Fibroblast of lung (primary cell): Measurements from ENCODE around the gene LHFPL6. TPM values are rescaled to one million over a fixed set of nuclear protein-coding genes. Genes with fewer than 3 reads are reported as not detected.

Experiments used
- DNase-seq, 2 donors: peaks; one replicate each; pipeline versions ENCODE4 v3.0.0 to v3.0.0-alpha.2; 2010; ENCODE audit warnings: low read depth in 2 of 2
- H2AFZ ChIP-seq: 2 replicates; pipeline ENCODE4 v1.5.1; 2012; ENCODE audit warnings: low read length, control low read depth, inconsistent platforms
- H3K27ac ChIP-seq: 2 replicates; pipeline ENCODE4 v1.5.1; 2011; ENCODE audit warnings: low read length, control low read depth; ENCODE audit not compliant: insufficient read depth
- H3K27me3 ChIP-seq: 2 replicates; pipeline ENCODE4 v1.5.1; 2011; ENCODE audit warnings: mild to moderate bottlenecking, low read length; ENCODE audit not compliant: control insufficient read depth, insufficient read depth
- H3K36me3 ChIP-seq: 2 replicates; pipeline ENCODE4 v1.5.1; 2011; ENCODE audit warnings: low read length; ENCODE audit not compliant: control insufficient read depth, insufficient read depth
- H3K4me1 ChIP-seq: 2 replicates; pipeline ENCODE4 v1.5.1; 2011; ENCODE audit warnings: low read length; ENCODE audit not compliant: control insufficient read depth, insufficient read depth; ENCODE audit errors: extremely low read depth
- H3K4me2 ChIP-seq: 2 replicates; pipeline ENCODE4 v1.5.1; 2011; ENCODE audit warnings: low read length, control low read depth; ENCODE audit not compliant: insufficient read depth; ENCODE audit errors: extremely low read depth
- H3K4me3 ChIP-seq, 4 experiments: fragments of 200-600 bp in 1 of 4; sonication (generic) in 1 of 4; replicated peaks in 1 of 4; 2 replicates each; pipeline ENCODE4 v1.5.1; 2011 to 2016; ENCODE audit warnings: low read length in 4 of 4, low read depth in 3 of 4, mild to moderate bottlenecking in 3 of 4, control low read depth in 2 of 4, inconsistent platforms in 1 of 4, mixed read lengths in 1 of 4; ENCODE audit not compliant: insufficient read depth in 1 of 4; ENCODE audit errors: control extremely low read depth in 1 of 4
- H3K79me2 ChIP-seq: 2 replicates; pipeline ENCODE4 v1.5.1; 2012; ENCODE audit warnings: mild to moderate bottlenecking, low read length, inconsistent platforms; ENCODE audit not compliant: control insufficient read depth, insufficient read depth
- H3K9ac ChIP-seq: 2 replicates; pipeline ENCODE4 v1.5.1; 2011; ENCODE audit warnings: mild to moderate bottlenecking, low read length, control low read depth; ENCODE audit not compliant: insufficient read depth
- H3K9me3 ChIP-seq: 2 replicates; pipeline ENCODE4 v1.5.1; 2012; ENCODE audit warnings: low read depth, low read length; ENCODE audit not compliant: control insufficient read depth, insufficient read depth
- H4K20me1 ChIP-seq: 2 replicates; pipeline ENCODE4 v1.5.1; 2011; ENCODE audit warnings: low read length; ENCODE audit not compliant: control insufficient read depth, insufficient read depth; ENCODE audit errors: extremely low read depth
- CTCF ChIP-seq, 2 donors: IDR thresholded peaks in 1 of 2; conservative IDR thresholded peaks in 1 of 2; 1 replicate in 1 of 2; 2 replicates in 1 of 2; pipeline ENCODE4 v1.5.1; 2011 to 2012; ENCODE audit warnings: low read length in 2 of 2, control low read depth in 1 of 2, inconsistent platforms in 1 of 2, low read depth in 1 of 2, mild to moderate bottlenecking in 1 of 2
- EZH2 ChIP-seq: IDR thresholded peaks from 2 replicates; pipeline ENCODE4 v1.5.1; 2012; ENCODE audit warnings: low read length, control low read depth, mild to moderate bottlenecking; ENCODE audit errors: missing control alignments
- polyA plus RNA-seq, 2 donors: library from polyadenylated mRNA; depleted of rRNA in 1 of 2; stranded (reverse) in 1 of 2; unstranded in 1 of 2; fragments of >200 nt; gene quantifications; 2 replicates each; pipeline ENCODE4 v1.2.1, GENCODE V29; 2011 to 2012; ENCODE audit warnings: missing spikeins in 1 of 2
- total RNA-seq: library from RNA; depleted of rRNA; stranded (reverse); fragments of >200 nt; gene quantifications from 2 replicates; pipeline ENCODE4 v1.2.1, GENCODE V29; 2014

The LHFPL6 gene
- total and polyA plus RNA-seq, 2 donors (not counting 1 experiment from before 2014, with no cell fraction given): 42.4 to 86.8 TPM

- no peak overlapping the region for H3K9ac ChIP-seq
- TF ChIP-seq CTCF (conservative IDR thresholded peaks at IDR 0.05 in 1 of 2, IDR thresholded peaks at IDR 0.05 in 1 of 2; ENCODE audit: low read depth in 1 of 2, low read length in 2 of 2): no peak
- no peak for TF ChIP-seq EZH2
- H3K4me1 ChIP-seq: peaks cover 22% of the 10 kb centered on the region
- no peaks in the 10 kb centered on the region for H3K27me3 ChIP-seq
- H3K4me3 ChIP-seq: no peak overlapping the region
- no peak overlapping the region for H3K4me2 ChIP-seq
- H3K36me3 ChIP-seq: no peaks in the 10 kb centered on the region
- DNase-seq: peak; percentile 19 to 38
- peaks cover 2% of the 10 kb centered on the region for H3K79me2 ChIP-seq
- H4K20me1 ChIP-seq: no peaks in the 10 kb centered on the region
- H3K27ac ChIP-seq: no peak overlapping the region
- H2AFZ ChIP-seq: no peak overlapping the region
- H3K9me3 ChIP-seq: no peaks in the 10 kb centered on the region
Measured at GRCh38 chr13:39530916-39531315, 72.1 kb downstream of the LHFPL6 start.

GRCh38 chr13:39528661-39528980 is 74.4 kb downstream of the LHFPL6 start:
- H3K4me1 ChIP-seq: peaks cover 22% of the 10 kb centered on the region
- H2AFZ ChIP-seq: no peak overlapping the region
- TF ChIP-seq EZH2: no peak
- TF ChIP-seq CTCF (conservative IDR thresholded peaks at IDR 0.05 in 1 of 2, IDR thresholded peaks at IDR 0.05 in 1 of 2; ENCODE audit: low read depth in 1 of 2, low read length in 2 of 2): no peak

DNA sequence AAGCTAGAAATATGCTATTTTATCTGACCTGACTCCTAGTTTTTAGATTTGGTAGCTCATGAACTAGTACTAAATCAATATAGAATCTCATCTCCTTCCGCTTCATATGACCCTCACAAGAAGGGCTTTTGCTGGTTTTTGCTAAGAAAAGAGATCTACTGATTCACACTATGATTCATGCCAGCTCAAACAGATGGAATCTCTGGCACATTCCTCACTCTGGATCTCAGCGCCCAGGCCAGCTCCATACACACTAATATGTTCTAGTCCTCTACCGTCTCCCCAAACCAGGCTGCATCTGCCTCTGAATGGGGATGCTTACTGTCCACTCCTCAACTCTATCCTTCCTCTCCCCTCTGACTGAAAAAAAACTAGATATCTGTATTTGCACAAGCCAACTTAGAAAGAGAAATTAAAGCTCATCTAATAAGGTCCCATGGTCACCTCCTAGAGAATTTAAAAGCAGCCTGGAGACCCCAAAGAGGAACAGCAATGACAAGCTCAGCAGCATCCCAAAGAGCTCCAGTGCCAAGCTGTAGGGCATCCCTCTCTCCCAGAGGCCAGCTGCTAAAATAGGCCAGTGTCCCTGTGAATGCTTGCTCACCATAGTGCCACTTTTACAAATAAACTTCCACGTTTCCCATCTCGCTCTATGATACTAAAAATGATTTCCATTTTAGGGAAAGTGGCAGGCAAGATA is 74.9 kb downstream of the LHFPL6 start:
- H3K9ac ChIP-seq: no peak overlapping the region
- H3K79me2 ChIP-seq: peaks cover 2% of the 10 kb centered on the region
- peak overlapping the region; percentile 5 to 22 (median 12) for H3K4me3 ChIP-seq
- TF ChIP-seq CTCF (conservative IDR thresholded peaks at IDR 0.05 in 1 of 2, IDR thresholded peaks at IDR 0.05 in 1 of 2; ENCODE audit: low read depth in 1 of 2, low read length in 2 of 2) (no peak), EZH2 (no peak)
- H3K27me3 ChIP-seq: no peaks in the 10 kb centered on the region
- no peaks in the 10 kb centered on the region for H3K9me3 ChIP-seq
- H4K20me1 ChIP-seq: no peaks in the 10 kb centered on the region
- DNase-seq: peak; percentile 89 to 97
- H3K4me1 ChIP-seq: peaks cover 22% of the 10 kb centered on the region
- peak overlapping the region; percentile 83 for H3K27ac ChIP-seq
- no peaks in the 10 kb centered on the region for H3K36me3 ChIP-seq
- no peak overlapping the region for H2AFZ ChIP-seq
- peak overlapping the region; percentile 88 for H3K4me2 ChIP-seq

More at GRCh38 chr13:39528661-39528980, 74.4 kb downstream of the LHFPL6 start:
- H4K20me1 ChIP-seq: no peaks in the 10 kb centered on the region
- no peak for DNase-seq
- H3K4me3 ChIP-seq: no peak overlapping the region
- peak overlapping the region; percentile 88 for H3K4me2 ChIP-seq
- no peaks in the 10 kb centered on the region for H3K27me3 ChIP-seq
- peaks cover 2% of the 10 kb centered on the region for H3K79me2 ChIP-seq
- no peaks in the 10 kb centered on the region for H3K36me3 ChIP-seq
- H3K27ac ChIP-seq: peak overlapping the region; percentile 83
- H3K9ac ChIP-seq: no peak overlapping the region
- H3K9me3 ChIP-seq: no peaks in the 10 kb centered on the region
